ENCODE results near the gene SLC35F3.
"Not testable (repeated sequence)": the region's sequence is repeated elsewhere in the genome, so short reads cannot be mapped to it uniquely, and the experiment has no call there.

Gene SLC35F3

DNA sequence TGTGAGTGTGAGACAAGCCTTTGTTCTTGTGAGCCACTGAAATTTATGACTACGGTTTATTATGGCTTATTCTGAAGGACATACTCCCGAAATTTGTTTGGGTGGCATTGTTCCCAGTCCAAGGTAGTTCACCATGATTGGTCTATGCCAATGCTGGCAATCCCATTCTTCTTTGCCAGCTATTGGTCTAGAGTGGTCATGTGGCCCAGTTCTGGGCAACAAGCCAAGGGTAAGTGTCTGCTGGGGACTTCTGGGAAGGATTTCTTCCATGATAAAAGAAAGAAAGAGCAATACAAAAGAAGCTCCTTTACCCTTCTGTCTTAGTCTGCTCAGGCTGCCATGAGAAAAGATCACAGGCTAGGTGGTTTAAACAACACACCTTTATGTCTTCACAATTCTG, 201.6 kb downstream of the SLC35F3 start:
- no peak for DNase-seq (ENCODE audit: low spot score)

- no peak for DNase-seq (ENCODE audit: low spot score)
These were observed 203.0 kb downstream of the SLC35F3 start for GRCh38 chr1:234107416-234108021.

- DNase-seq (ENCODE audit: low spot score): no peak
These were observed 204.4 kb downstream of the SLC35F3 start for GRCh38 chr1:234108921-234109320.

DNA sequence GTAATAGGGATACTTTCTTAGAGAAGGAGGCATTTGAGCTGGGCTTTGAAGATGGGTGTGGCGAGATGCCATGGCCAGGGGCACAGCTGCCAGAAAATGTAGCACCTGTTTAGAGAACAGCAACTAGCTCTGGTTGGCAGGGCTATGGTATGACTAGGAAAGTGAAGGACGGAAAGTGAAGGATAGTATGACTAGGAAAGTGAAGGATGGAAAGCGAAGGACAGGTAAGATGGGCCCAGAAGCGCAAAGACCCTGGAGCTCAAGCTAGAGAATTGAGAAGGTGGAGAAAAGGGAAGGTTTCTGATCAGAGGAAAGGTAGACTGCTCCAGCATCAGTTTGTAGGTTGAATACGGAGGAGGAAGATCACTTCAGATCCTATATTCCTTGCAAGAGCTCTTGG, 205.4 kb downstream of the SLC35F3 start:
- DNase-seq (ENCODE audit: low spot score): no peak

GRCh38 chr1:234111458-234112142, 207.1 kb downstream of the SLC35F3 start:
- DNase-seq (ENCODE audit: low spot score): peak; percentile 16

GRCh38 chr1:234114648-234115307, 210.3 kb downstream of the SLC35F3 start:
- peak; percentile 72 for DNase-seq (ENCODE audit: low spot score)

- DNase-seq (ENCODE audit: low spot score): no peak
These were observed 214.4 kb downstream of the SLC35F3 start for GRCh38 chr1:234118911-234119310.

DNA sequence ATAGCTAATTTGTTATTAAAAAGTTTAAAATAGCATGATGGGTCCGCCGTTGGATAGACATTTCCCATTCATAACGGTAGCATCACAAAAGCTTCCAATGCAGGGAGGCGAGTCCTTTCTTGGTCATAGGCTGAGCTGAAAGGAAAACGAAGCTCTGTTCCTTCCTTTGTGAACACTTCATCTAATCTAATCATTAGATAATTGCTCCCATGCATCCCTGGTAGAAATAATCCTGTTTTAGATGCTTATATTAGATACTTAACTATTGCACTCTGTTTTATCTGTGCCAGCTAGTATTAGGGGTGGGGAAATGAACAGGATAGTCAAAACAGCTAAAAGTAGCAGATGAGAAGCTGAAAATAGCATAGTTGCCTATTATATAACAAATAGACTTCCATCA, 215.0 kb downstream of the SLC35F3 start:
- DNase-seq (ENCODE audit: low spot score): no peak

GRCh38 chr1:234120327-234120944, 216.0 kb downstream of the SLC35F3 start:
- DNase-seq (ENCODE audit: low spot score): no peak

- not testable (repeated sequence) for DNase-seq (ENCODE audit: low spot score)
These were observed 217.2 kb downstream of the SLC35F3 start for GRCh38 chr1:234121659-234122058.

DNA sequence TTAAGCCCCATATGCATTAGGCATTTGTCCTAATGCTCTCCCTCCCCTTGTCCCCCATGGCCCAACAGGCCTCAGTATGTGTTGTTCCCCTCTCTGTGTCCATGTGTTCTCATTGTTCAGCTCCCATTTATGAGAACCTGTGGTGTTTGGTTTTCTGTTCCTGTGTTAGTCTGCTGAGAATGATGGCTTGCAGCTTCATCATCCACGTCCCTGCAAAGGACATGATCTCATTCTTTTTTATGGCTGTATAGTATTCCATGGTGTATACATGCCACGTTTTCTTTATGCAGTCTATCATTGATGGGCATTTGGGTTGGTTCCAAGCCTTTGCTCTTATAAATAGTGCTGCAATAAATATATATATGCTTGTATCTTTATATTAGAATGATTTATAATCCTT, 218.1 kb downstream of the SLC35F3 start:
- DNase-seq (ENCODE audit: low spot score): not testable (repeated sequence)

DNA sequence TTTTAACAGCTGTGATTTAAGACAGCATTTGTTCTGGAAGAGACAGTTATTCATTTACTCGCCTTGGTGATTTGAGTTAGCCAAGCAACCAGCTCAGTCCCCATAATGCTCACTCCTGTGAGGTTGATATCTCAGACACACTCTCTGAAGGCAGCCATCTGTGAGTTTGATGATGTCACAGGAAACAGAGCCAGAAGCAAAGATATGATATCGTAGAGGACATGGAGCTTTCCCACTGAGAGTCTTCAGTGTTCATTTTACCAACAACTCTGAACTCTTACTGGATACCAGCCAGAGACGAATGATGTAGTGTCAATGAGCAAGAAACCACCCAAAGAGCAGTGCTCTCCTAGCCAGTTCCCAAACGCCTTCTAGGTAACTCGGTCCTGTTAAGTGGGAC, 219.4 kb downstream of the SLC35F3 start:
- no peak for DNase-seq (ENCODE audit: low spot score)

DNA sequence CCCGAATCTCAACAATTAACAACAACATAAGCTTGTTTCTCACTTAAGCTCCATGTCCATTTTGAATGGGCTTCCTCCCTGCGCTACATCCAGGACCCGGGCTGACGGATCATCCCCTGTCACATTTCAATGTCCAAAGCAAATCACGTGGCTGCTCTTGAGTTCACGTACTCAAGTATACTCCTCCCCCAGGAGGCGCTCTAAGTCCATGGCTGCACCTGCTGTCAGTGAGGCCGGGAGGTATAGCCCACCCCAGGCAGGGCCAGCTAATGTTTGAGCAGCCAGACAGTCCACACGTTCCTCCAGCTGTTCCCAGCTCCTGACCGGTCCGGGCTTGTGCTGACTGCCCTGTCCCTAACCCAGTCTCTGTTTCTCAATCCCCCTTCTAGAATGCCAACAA, 220.8 kb downstream of the SLC35F3 start:
- DNase-seq (ENCODE audit: low spot score): no peak

- no peak for DNase-seq (ENCODE audit: low spot score)
These were observed 221.2 kb downstream of the SLC35F3 start for GRCh38 chr1:234125714-234126113.

DNA sequence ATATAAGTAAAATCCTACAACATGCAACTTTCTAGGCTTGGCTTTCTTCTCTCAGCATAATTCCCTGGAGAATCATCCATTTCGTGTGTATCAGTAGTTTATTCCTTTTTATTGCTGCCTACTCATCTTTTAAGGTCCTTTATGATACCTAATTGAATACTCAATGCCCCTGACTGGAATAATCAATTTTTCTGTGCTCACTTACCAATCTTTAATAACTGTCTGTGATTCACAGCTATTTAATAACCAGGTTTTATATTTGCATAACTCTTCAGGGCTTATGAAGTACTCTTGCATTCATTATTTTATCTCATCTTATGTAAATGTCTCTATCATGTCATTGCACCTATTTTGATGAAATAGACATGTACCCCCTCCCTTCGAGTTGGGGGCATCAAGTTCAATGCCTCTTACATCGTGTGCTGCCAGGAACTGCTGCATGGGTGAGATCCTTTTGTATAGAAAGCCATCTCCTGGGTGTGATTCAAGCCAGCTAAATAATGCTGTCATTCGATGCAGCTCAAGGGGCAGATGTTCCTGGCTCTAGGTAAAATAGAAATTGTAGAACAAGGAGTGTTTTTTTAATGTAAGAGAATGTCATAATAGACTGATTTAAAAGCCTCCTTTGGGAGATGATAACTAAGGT, 222.7 kb downstream of the SLC35F3 start:
- DNase-seq (ENCODE audit: low spot score): no peak

DNA sequence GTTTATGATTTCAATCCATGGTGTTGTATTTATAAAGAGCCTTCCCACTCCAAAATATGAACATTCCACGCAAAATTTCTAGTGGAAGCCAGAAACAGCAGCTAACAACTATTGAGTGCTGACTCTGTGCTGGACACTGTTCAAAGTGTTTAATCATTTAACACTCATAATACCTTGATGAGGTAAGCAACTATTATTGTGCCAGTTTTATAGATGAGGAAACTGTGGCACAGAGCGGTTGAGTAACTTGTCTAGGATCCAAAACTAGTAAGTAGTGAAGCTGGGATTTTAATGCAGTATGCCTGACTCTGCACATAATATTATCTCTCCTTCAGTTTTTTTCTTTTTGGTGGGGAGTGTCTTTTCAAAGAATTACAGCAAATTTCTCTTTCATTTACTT, 228.3 kb downstream of the SLC35F3 start:
- no peak for DNase-seq (ENCODE audit: low spot score)

- DNase-seq (ENCODE audit: low spot score): no peak
These were observed 230.4 kb downstream of the SLC35F3 start for GRCh38 chr1:234134878-234135277.

GRCh38 chr1:234135501-234135900, 231.0 kb downstream of the SLC35F3 start:
- DNase-seq (ENCODE audit: low spot score): no peak

- no peak for DNase-seq (ENCODE audit: low spot score)
These were observed 231.6 kb downstream of the SLC35F3 start for GRCh38 chr1:234136073-234136472.

- DNase-seq (ENCODE audit: low spot score): peak; percentile 84
These were observed 235.5 kb downstream of the SLC35F3 start for GRCh38 chr1:234139966-234140365.

DNA sequence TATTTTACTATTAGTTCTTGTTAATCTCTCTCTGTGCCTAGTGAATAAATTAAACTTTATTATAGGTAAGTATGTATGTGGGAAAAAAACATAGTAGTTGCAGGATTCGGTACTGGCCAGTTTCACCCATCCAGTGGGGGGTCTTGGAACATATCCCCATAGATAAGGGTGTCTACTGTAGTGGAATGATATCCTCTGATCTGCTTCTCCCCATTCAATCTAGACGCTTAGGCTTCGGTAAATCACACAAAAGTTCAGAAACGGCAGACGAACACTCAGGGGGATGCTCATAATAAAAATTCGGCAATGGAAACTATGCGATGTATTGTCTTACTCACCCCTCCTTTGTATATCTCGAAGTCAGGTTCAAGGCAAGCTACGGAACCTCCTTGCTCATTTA, 235.9 kb downstream of the SLC35F3 start:
- no peak for DNase-seq (ENCODE audit: low spot score)

DNA sequence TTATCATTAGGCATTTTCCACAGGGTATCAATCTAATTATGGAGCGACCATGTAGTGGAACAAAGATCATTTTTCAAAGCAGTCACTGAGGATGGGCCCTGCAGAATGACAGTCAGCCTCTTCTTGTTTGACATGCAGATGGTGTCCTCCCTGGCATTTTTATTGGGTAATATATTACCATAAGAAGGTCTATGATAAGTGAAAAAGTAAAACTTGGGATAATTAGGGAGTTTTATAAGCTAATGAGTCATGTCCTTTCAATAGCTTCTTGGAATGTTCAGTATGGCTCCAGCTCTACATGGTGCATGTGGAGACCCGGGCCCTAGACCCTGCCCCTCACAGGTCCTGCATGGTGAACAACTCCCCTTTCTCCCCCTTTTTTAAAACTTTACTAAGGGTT, 236.5 kb downstream of the SLC35F3 start:
- no peak for DNase-seq (ENCODE audit: low spot score)

DNA sequence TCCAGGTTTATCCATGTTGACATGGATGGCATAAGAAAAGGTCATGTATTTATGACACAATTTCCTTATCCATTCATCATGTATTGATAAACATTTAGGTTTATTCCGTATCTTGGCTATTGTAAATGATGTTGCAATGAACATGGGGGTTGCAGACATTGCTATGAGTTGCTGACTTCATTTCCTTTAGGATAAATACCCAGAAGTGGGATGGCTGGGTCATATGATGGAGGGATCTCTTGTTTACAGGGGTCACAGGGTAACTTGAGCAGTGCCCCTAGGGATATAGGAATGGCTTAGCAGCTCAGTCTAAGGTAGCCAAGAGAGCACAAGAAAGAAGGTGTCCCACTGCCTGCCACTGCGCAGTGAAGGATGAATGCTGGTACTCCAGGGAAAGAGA, 239.2 kb downstream of the SLC35F3 start:
- no peak for DNase-seq (ENCODE audit: low spot score)
